Esophagus muscularis mucosa (tissue), 4 donors: ENCODE results near the gene RASD1.

Experiments used
- EP300 ChIP-seq: sonication (generic); formaldehyde crosslinking; IDR thresholded peaks from one replicate; pipeline ENCODE4 v1.6.1; 2017; ENCODE audit warnings: antibody characterized with exemption
- POLR2A ChIP-seq: fragments of 450-650 bp; IDR thresholded peaks from one replicate; pipeline ENCODE4 v1.6.1; 2017; ENCODE audit warnings: antibody characterized with exemption, moderate library complexity, mild to moderate bottlenecking, low read depth
- POLR2AphosphoS5 ChIP-seq, 2 donors: sonication (generic); formaldehyde crosslinking; IDR thresholded peaks; one replicate each; pipeline ENCODE4 v1.6.1; 2017; ENCODE audit warnings: antibody characterized with exemption in 2 of 2
- TF ChIP-seq, protein P1 (sequence below), 3 experiments: fragments of 200-600 bp in 2 of 3; fragments of 450-650 bp in 1 of 3; sonication (generic) in 2 of 3; IDR thresholded peaks; one replicate each; pipeline ENCODE4 v1.5.1; 2017 to 2019; ENCODE audit warnings: antibody characterized with exemption in 3 of 3, mild to moderate bottlenecking in 2 of 3, moderate library complexity in 1 of 3

DNA sequence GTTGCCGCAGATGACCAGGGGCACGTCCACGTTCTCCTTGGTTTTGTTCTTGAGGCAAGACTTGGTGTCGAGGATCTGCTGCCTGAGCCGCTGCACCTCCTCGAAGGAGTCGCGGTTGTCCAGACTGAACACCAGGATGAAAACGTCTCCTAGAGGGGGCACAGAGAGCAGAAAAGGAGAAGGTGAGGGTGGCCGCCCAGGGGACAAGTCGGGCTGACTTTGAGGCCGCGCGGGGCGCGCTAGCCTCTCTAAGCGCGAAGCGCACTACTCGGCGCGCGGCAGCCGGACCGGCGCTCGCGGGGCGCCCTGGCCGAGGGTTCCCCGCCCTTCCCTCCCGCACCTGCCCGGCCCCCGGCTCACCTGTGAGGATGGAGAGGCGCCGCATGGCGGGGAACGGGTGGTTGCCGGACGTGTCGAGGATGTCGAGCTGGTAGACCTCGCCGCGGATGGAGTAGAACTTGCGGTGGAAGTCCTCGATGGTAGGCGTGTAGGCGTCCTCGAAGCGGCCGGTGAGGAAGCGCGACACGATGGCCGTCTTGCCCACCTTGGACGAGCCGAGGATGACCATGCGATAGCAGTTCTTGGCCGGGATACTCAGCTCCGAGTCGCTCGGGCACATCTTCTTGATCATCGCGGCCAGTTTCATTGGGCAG is 533 bp downstream of the RASD1 start:
- TF ChIP-seq, protein P1, sequence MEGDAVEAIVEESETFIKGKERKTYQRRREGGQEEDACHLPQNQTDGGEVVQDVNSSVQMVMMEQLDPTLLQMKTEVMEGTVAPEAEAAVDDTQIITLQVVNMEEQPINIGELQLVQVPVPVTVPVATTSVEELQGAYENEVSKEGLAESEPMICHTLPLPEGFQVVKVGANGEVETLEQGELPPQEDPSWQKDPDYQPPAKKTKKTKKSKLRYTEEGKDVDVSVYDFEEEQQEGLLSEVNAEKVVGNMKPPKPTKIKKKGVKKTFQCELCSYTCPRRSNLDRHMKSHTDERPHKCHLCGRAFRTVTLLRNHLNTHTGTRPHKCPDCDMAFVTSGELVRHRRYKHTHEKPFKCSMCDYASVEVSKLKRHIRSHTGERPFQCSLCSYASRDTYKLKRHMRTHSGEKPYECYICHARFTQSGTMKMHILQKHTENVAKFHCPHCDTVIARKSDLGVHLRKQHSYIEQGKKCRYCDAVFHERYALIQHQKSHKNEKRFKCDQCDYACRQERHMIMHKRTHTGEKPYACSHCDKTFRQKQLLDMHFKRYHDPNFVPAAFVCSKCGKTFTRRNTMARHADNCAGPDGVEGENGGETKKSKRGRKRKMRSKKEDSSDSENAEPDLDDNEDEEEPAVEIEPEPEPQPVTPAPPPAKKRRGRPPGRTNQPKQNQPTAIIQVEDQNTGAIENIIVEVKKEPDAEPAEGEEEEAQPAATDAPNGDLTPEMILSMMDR (IDR thresholded peaks at IDR 0.05) = no peak
- TF ChIP-seq POLR2AphosphoS5 (IDR thresholded peaks at IDR 0.05) (no peak), POLR2A (no peak), EP300 (no peak)
